ENCODE measurements around the gene ZFAND6. TPM values are rescaled to one million over a fixed set of nuclear protein-coding genes. Genes with fewer than 3 reads are reported as not detected.
A peak's percentile ranks its signal among the peaks of the same experiment; 100 is the strongest.

Gene ZFAND6
- total and polyA plus RNA-seq, 2 donors (not counting 1 experiment from before 2014, with no cell fraction given): 125 to 325 TPM

- peak; percentile 83 to 84 for DNase-seq (ENCODE audit: low read depth in 2 of 2)
- no peak overlapping the region for H3K27ac ChIP-seq (ENCODE audit: insufficient read depth, low read length)
Measured at GRCh38 chr15:80182611-80183261, 123.3 kb downstream of the ZFAND6 start.

GRCh38 chr15:80183306-80183705, 123.8 kb downstream of the ZFAND6 start:
- no peak for DNase-seq (ENCODE audit: low read depth in 2 of 2)
- Histone ChIP-seq H3K79me2 (ENCODE audit: control insufficient read depth, insufficient read depth, low read length) (no peaks in the 10 kb centered on the region), H3K9ac (ENCODE audit: insufficient read depth, low read length) (no peak overlapping the region), H3K36me3 (ENCODE audit: control insufficient read depth, insufficient read depth, low read length) (peaks cover 18% of the 10 kb centered on the region), H3K27ac (ENCODE audit: insufficient read depth, low read length) (no peak overlapping the region), H4K20me1 (ENCODE audit: control insufficient read depth, extremely low read depth, insufficient read depth, low read length) (no peaks in the 10 kb centered on the region), H3K9me3 (ENCODE audit: control insufficient read depth, insufficient read depth, low read depth, low read length) (no peaks in the 10 kb centered on the region), H2AFZ (ENCODE audit: low read length) (no peak overlapping the region), H3K27me3 (ENCODE audit: control insufficient read depth, insufficient read depth, low read length) (no peaks in the 10 kb centered on the region), H3K4me1 (ENCODE audit: control insufficient read depth, extremely low read depth, insufficient read depth, low read length) (peaks cover 16% of the 10 kb centered on the region), H3K4me2 (ENCODE audit: extremely low read depth, insufficient read depth, low read length) (no peak overlapping the region), H3K4me3 (replicated peaks in 1 of 4; ENCODE audit: control extremely low read depth in 1 of 4, insufficient read depth in 1 of 4, low read depth in 3 of 4, low read length in 4 of 4) (no peak overlapping the region)
- TF ChIP-seq EZH2 (IDR thresholded peaks at IDR 0.05; ENCODE audit: low read length, missing control alignments) (no peak), CTCF (conservative IDR thresholded peaks at IDR 0.05 in 1 of 2, IDR thresholded peaks at IDR 0.05 in 1 of 2; ENCODE audit: low read depth in 1 of 2, low read length in 2 of 2) (no peak)

More at GRCh38 chr15:80182611-80183261, 123.3 kb downstream of the ZFAND6 start:
- Histone ChIP-seq H3K36me3 (ENCODE audit: control insufficient read depth, insufficient read depth, low read length) (peaks cover 18% of the 10 kb centered on the region), H3K9me3 (ENCODE audit: control insufficient read depth, insufficient read depth, low read depth, low read length) (no peaks in the 10 kb centered on the region), H3K79me2 (ENCODE audit: control insufficient read depth, insufficient read depth, low read length) (no peaks in the 10 kb centered on the region), H3K27me3 (ENCODE audit: control insufficient read depth, insufficient read depth, low read length) (no peaks in the 10 kb centered on the region), H3K4me3 (replicated peaks in 1 of 4; ENCODE audit: control extremely low read depth in 1 of 4, insufficient read depth in 1 of 4, low read depth in 3 of 4, low read length in 4 of 4) (no peak overlapping the region), H3K4me1 (ENCODE audit: control insufficient read depth, extremely low read depth, insufficient read depth, low read length) (peaks cover 16% of the 10 kb centered on the region), H4K20me1 (ENCODE audit: control insufficient read depth, extremely low read depth, insufficient read depth, low read length) (no peaks in the 10 kb centered on the region), H3K4me2 (ENCODE audit: extremely low read depth, insufficient read depth, low read length) (peak overlapping the region; percentile 1), H2AFZ (ENCODE audit: low read length) (no peak overlapping the region), H3K9ac (ENCODE audit: insufficient read depth, low read length) (no peak overlapping the region)
- TF ChIP-seq EZH2 (IDR thresholded peaks at IDR 0.05; ENCODE audit: low read length, missing control alignments) (no peak), CTCF (conservative IDR thresholded peaks at IDR 0.05 in 1 of 2, IDR thresholded peaks at IDR 0.05 in 1 of 2; ENCODE audit: low read depth in 1 of 2, low read length in 2 of 2) (no peak)

- H3K27me3 ChIP-seq (ENCODE audit: control insufficient read depth, insufficient read depth, low read length): no peaks in the 10 kb centered on the region
- peaks cover 16% of the 10 kb centered on the region for H3K4me1 ChIP-seq (ENCODE audit: control insufficient read depth, extremely low read depth, insufficient read depth, low read length)
- no peaks in the 10 kb centered on the region for H3K9me3 ChIP-seq (ENCODE audit: control insufficient read depth, insufficient read depth, low read depth, low read length)
- no peak overlapping the region for H3K4me3 ChIP-seq (replicated peaks in 1 of 4; ENCODE audit: control extremely low read depth in 1 of 4, insufficient read depth in 1 of 4, low read depth in 3 of 4, low read length in 4 of 4)
- H3K27ac ChIP-seq (ENCODE audit: insufficient read depth, low read length): no peak overlapping the region
- H3K9ac ChIP-seq (ENCODE audit: insufficient read depth, low read length): no peak overlapping the region
- H3K36me3 ChIP-seq (ENCODE audit: control insufficient read depth, insufficient read depth, low read length): peaks cover 18% of the 10 kb centered on the region
- no peak overlapping the region for H2AFZ ChIP-seq (ENCODE audit: low read length)
- no peaks in the 10 kb centered on the region for H4K20me1 ChIP-seq (ENCODE audit: control insufficient read depth, extremely low read depth, insufficient read depth, low read length)
- H3K79me2 ChIP-seq (ENCODE audit: control insufficient read depth, insufficient read depth, low read length): no peaks in the 10 kb centered on the region
- H3K4me2 ChIP-seq (ENCODE audit: extremely low read depth, insufficient read depth, low read length): no peak overlapping the region
- peak in 1 of 2 donors; percentile 49 for DNase-seq (ENCODE audit: low read depth in 2 of 2)
- TF ChIP-seq EZH2 (IDR thresholded peaks at IDR 0.05; ENCODE audit: low read length, missing control alignments) (no peak), CTCF (conservative IDR thresholded peaks at IDR 0.05 in 1 of 2, IDR thresholded peaks at IDR 0.05 in 1 of 2; ENCODE audit: low read depth in 1 of 2, low read length in 2 of 2) (peak; percentile 18 to 45)
Measured at GRCh38 chr15:80183886-80184285, 124.4 kb downstream of the ZFAND6 start.
